ENCODE results near the gene NME8. TPM values are rescaled to one million over a fixed set of nuclear protein-coding genes. Genes with fewer than 3 reads are reported as not detected.

The NME8 gene
- polyA plus RNA-seq, 3 donors: 0.11 to 0.53 (median 0.27) TPM

DNA sequence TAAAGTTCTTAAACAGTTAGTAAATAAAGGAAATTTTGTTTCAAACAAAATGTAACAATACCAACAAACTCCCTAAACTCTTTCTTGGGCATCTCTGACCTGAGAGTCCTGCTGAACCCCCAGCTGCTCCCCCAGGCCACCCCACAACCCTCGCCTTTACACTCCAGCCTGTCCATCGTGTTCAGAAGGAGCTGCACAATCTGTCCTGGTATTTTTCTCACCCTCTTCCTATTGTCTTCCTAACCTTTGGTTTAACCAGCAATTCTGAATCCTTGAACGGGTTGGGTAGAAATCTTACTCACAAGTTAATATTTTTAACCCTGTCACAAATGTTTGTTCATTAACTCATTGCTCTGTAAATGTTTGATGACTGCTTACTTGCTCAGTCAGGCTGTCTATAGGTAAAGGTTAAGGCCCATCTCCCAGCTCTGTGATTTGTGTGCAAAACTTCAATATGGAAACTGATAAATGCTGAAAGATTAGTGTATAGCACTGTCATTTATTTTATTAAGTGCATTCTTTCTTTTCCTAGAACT lies 51.4 kb downstream of the NME8 start:
- DNase-seq: no peak

DNA sequence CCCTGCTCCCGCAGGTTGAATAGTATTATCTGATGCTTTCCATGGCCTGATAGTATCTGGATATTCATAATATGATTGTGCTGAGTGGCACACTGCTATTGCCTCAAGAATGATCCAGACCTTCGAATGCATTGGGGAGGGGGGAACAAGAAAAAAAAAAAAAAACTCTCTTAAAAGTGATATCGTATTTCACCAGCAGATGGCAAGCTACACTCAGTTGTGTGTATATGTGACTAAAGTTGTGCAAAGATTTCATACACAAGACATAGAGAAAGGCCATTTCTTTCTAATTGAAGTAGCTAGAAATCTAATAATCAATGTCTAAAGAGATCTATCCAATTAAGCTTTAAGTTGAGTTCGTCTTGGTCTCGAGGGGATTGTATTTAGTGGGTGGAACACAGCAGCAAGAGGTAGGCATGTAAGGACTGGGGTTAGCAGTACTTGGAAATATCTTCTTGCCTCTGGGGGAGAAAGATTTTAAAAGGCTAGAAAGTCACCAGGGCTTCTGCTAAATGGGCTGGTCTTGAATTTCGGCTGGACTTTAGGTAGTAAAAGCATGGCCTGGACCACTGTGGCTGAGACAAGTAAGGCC lies 52.9 kb downstream of the NME8 start:
- no peak for DNase-seq

DNA sequence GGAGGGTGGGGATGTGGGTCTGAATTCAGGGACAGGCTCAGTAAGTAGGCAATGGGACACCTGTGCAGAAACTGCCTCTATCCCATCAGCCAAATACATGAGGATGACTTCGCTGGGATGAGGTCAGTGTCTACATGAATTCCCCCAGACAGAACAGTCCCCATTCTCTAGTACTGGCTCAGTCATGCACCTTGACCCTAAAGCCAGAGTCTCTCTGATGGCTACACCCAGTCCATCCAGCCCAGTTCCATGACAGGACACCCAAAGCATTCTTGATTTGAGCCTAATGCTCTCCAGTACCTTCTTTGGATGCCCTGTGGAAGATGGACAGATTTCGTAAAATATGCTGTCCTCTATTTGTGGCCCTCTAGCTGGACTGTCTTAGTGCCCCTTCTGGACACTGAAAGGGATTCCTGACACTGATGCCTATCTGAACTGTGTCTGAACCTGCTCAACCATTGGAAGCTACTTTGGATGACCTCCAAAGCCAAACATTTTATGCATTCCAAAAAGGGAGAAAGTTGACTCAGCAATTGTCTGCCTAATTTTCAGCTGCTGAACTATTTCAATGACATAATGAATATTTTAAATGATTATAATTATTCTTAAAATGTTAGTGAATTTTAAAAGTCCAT lies 53.6 kb downstream of the NME8 start:
- no peak for DNase-seq

DNA sequence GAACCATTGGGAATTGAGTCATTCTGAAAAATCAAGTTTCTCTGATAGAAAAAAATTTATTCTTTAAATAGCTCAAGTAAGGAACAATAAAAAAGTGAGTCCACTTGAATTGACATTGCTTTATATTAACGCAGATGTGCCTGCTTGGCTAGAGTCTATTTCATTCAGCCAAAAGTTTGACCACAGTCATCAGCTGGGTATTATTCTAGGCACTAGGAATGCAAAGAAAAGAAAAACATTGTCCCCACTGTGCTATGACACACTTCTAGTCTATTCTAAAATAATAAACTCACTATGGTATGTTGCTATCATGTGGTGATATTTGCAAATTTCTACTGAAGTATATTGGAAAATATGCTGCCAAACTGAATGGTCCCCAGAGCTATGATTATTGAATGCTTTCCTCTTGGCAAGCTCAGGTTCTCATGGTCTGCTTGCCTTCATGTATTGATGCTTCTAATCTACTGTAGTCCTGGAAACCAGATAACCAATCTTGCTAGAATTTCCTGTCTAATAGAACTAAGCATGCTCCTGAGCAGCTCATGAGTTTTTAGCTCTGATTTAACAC lies 59.9 kb downstream of the NME8 start:
- no peak for DNase-seq

DNA sequence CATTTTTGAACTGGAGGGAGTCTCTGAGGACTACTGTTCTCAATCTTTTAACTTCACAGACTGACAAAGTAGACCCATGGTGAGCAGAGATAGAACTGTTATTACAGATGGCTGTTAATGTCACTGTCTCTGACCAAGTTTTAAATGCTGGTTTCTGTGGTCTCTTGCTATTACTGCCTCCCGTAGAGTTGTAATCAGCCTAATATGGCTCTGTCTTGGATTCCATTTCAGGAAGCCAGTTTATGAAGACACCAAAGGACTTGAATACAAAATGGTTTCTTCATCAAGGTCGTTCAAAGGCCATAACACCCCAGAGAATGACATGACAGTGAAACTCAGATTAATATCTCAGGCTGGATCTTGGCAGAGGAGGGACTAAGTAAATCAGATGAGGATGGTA lies 64.4 kb downstream of the NME8 start:
- DNase-seq: no peak

DNA sequence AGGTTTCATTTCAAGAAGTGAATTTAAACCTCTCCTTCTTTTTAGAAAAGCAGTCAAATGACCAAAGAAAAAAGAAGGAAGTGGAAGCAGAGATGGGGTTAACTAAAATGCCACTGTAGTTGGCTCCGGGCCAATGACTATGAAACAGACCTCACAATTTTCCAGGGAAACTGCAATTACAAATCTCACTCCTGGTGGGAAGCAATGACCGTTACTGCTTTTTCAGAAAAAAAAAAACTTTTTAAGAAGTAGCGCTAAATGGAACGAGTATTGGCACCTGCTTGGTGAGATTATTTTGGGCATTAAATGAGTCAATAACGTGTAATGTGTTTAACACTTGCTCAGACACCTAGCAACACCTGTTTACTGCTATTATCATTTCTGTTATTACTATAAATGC lies 67.0 kb downstream of the NME8 start:
- DNase-seq: no peak

DNA sequence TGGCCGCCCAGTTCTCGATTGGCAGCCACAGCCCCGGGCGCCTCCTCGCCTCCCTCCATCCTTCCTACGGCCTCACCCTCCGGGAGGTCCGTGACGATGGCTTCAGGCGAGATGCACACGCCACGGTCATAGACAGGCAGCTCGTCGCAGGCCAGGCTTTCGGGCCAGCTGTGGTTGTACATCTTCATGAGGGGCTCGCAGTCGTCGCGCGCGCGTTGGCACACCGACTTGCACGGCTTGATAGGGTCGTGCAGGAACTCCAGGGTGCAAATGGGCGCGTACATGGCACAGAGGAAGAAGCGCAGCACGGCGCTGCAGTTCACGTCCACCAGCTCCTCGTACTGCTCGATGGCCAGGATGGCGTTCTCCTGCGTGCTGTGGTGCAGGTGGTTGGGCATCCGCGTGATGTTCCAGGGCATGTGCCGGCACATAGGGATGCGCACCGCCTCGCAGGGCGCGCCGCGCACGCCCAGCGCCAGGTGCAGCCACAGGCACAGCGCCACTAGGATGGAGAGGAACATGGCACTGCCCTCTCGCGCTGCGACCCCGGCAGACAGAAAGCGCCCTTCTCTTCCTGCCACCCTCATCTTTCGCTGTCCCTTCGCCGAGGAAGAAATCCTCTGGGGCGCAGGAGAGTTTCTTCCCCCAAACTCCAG lies 67.7 kb downstream of the NME8 start:
- DNase-seq: no peak

DNA sequence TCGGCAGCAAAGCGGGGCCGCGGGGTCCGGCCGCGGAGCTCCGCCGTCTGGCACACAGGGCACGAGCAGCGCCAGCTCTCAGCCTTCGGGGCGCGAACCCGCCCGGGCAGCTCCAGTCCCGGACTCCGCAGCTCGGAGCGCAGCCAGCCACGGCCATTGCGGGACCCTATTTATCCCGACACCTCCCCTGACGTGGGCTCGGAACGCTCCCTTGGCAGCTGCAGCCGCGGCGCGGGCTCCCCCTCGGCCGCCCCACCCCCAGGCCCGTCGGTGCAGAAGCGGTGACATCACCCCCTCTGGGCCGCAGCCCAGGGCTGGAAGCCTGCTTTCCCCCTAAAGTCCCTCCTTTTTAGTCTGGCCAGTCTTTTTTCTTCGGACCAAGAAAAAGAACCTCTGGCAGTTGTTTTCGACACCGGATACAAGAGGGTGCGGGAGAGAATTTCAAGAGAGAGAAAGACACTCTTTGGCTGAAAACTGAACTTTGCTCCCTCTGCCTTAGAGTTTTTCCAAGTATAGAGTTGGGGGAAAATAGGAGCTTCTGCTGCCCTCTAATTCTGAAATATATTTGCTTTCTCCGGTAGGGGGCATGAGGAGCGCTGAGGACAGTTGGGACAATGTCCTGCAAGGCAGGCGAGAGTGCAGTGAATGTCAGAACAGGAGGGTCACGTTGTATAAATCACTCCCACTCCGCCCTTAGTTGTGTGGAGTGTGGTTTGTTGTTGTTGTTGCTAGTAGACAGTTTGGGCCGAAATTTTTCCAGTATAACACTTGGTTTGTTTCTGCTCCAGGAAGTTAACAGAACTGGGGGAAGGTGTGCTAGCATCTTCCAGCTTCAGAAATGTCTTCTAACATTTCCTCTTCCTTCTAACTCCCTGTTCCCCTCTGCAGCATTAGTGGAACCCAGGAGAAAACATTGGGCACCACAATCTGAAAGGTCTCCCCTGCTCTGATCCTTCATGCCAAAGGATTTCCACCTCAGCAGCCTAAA lies 68.6 kb downstream of the NME8 start, which contains the start of gene SFRP4:
SFRP4 (minus strand) TSS at position 145 of the 988 bp plus-strand sequence. CDS start 280 bp downstream, outside the sequence.
- DNase-seq: peak; percentile 78

DNA sequence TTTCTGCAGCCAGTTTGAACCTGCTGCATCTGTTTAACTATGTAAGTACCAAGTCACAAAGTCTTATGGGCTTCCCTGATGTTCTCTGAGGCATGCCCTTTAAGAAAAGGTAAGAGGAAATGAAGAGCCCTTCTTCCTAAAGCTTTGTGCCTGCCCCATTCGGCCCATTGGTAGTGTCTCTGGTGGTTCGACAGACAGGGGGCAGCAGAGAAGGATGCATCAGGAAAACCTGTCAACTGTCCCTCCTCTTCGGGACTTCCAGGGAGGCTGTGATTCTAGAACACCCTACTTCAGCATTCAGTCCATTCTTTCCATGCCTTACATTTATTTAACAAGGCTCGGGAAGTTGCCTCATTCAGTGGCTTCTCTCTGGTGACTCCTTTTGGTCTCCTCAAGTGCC lies 70.1 kb downstream of the NME8 start:
- no peak for DNase-seq

DNA sequence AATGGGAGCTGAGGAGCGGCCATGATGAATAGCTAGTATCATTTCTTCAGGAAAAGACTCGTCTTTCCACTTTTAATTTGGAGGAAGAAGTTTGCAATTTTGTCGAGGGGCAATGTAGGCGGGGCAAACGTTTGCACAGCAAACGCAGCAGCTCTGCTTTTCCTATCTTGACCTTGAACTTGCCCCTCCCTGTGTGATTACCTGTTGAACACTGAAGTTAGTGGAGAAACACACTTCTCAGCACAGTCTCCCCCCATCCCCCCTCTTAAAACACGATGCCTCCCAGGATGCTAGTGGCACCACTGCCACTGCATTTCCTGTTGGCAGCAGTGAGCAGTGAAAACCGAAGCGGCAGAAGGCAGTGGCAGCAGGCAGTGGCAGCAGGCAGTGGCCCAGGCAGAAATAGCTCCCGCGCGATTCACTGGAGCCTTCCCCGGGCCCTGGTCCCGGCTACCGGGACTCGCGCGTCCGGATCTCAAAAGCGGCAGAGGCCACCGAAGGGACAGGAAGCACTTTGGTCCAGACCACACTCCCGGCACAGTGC lies 72.0 kb downstream of the NME8 start, which contains the start of gene EPDR1:
EPDR1 (plus strand) TSS at position 336 of the 544 bp plus-strand sequence. CDS start 300 bp downstream, outside the sequence.
- peak; percentile 65 for DNase-seq

DNA sequence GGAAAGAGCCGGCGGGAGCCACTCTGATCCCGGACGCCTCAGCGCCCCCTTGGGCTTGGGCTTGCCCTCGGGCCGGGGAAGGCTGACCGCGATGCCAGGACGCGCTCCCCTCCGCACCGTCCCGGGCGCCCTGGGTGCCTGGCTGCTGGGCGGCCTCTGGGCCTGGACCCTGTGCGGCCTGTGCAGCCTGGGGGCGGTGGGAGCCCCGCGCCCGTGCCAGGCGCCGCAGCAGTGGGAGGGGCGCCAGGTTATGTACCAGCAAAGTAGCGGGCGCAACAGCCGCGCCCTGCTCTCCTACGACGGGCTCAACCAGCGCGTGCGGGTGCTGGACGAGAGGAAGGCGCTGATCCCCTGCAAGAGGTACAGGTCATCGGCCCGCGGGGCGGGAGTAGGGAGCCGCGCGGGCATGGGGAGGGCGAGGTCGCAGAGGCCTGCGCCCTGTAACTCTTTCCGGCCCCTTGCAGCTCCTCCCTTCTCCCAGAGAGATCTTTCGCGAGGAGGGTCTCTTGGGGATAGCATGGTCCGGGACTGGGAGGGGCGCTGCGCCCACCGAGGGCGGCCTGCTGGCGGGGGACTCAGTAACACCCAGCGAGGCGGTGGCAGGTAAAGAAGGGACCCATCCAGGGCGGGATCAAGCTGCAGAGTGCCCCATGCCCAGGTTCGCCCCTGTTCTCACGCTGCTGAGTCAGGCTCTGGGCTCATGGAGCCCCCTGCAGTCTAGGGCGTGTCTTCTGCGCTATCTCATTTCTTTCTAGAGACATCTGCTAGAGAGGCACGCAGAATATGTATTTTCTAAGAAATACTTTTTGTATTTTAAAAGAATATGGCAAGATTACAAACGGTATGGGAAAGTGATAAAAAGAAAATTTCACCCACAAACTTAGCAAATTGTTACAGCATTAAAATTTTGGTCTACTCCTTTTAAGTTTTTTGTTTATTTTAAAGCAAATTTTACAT lies 72.7 kb downstream of the NME8 start:
- no peak for DNase-seq

DNA sequence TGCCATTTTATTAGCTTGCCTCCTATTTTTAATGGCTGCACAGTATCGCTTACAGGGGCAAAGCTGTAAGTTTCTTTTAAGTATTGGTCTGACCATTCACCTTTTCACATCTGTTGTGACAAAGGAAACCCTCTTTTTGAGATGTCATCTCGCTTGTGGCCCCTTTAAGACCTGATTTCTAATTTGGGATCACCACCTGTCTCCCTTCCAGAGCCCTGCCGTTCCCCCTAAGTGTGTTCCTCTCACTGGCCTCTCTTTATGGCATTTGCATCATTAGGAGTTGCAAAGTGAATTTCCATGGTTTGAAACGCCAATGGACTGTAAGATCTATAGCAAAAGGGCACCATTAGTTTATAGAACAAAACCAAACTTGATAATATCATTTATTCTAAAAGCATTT lies 73.5 kb downstream of the NME8 start:
- no peak for DNase-seq

DNA sequence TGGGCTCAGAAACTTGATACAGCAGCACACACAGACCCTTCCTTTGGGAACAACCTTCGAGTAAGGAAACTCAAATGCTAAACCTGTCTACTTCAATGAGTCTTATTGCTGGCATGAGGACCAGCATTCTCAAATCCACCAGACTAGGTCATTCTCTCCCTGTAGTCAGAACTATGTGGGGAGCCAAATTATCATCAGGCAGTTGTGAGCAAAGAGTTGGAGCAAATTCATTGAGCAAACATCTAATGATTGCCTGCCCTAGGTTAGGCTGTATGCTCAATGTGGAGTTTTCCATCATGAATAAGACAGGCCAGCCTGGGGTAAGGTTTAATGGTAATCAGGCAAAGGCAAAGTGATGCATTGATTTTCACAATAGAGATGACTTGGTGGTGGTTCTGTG lies 75.6 kb downstream of the NME8 start:
- DNase-seq: no peak

DNA sequence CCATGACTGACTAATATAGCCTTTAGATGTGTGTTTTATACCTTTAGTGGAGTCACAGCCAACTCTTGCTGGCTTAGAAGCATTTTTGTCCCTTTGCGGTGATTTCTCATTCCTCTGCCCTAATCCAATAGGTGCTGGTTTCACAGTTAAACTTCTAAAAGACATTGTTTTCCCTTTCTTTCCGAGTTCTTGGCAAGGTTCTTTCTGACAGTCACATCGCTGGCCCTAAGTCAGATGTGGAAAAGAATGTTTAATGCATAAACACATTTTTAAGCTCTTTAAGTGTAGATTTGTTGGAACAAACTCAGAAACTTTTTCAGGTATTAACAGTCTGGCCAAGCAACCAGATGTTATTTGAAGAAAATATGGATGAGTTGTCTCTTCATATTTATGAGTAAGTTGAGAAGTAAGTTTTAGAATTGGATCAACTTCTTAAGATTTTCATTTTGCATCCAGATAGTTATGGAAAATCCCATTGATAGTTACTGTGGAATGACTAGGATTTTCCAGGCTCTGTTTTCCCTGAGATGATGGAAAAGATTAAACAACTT lies 76.2 kb downstream of the NME8 start:
- no peak for DNase-seq

DNA sequence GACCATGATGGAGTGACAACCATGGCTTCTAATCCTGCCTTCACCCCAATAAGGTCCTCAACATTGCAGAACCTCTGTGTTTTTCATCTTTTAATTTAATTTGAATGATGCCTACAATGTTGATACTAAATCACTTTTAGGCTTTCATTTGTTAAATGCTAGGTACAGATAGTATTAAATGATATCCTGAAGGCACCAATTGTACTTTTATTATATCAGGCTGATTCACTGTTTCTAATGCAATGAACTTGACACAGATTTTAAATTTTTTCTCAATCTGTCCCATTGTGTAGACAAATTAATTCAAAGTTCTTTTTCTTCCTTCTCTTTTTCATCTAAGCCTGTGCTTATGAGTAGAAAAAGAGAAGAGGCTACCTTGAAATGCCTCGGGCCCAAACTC lies 77.2 kb downstream of the NME8 start:
- no peak for DNase-seq

DNA sequence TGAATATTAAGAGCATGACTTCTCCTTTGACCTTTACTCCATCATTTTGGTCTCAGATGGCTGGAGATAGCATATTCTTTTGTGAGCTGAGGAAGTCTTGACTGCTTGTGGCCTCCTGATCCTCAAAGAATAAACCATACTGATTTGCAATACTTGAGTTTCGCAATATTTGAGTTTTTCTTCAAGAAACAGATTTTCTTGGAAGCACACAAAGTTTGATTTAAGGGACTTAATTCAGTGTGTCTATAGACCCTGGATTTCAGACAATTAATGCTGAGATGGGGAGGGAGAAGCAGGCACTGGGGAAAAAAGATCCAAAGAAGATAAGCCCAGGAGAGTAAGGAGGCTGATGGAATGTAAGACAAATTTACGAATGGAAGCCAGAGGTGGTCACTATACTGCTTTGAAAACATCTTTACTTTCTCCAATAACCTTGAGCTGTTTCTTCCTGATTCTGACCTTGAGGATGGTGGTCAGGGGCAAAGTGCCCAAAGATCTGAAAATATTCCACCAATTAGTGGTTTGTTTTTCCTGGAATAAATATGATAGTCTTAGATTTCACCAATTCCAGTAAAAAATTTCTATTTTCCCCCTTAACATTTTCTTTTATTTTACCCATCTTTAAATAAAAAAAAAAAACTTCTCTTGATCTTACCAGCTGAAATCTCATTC lies 79.5 kb downstream of the NME8 start:
- DNase-seq: no peak

DNA sequence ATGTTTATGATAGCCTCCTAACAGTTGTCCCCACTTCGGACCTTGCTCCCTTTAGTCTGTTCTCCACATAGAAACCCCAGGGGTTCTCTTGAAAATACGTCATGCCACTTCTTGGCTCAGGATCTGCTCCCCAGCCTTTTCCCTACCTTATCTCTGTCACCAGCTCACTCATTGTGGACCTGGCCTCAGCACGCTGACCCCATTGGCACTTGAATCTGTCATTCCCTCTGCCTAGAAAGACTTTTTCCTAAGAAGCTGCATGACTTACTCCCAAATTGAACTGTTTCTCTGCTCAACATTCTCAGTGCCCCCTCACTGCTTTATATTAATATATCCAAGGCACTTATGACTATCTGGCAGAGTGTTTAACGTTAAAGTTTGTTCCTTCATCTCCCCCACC lies 80.5 kb downstream of the NME8 start:
- no peak for DNase-seq

DNA sequence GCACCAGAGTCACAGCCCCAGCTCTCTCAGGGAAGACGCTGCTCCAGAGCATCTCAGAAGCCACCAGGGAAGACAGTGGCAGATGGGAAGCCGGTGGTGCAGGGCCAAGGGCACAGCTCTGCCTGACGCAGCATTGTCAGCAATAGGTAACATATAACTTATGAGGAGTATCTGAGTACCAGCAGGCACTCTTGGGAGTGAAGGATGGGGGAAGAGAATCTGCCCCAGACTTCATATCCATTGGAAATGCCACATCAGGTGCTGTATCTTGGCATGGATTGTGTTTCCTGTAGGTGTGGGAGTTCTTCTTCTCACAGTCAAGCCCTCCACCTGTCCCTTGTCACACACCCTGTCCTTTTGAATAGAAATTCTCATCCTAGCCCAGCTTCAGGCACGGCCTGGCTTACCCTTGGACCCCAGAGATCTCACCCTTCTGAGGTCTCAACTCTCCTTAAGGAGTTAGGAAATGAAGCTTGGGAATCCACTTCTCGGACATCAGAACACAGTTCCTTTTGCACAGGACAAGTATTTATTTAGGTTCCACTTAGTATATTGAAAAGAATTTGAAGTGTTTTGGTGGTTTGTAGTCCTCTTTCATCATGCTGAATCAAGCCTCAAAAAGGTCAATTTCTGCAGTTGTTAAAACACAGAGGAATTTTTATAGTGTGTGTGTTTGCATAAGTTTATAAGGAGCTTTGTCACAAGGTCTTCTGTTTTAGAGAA lies 82.0 kb downstream of the NME8 start:
- no peak for DNase-seq

Data from renal pelvis (tissue), 4 donors.